Measurements from ENCODE around the gene CCSER2. TPM values are rescaled to one million over a fixed set of nuclear protein-coding genes. Genes with fewer than 3 reads are reported as not detected.
"Not testable (repeated sequence)": the region's sequence is repeated elsewhere in the genome, so short reads cannot be mapped to it uniquely, and the experiment has no call there.

The CCSER2 gene
- total RNA-seq, 1 donor: 113 TPM

- Histone ChIP-seq H3K4me3 (ENCODE audit: low read length) (no peak overlapping the region), H3K9me3 (ENCODE audit: low read depth, low read length) (no peaks in the 10 kb centered on the region), H3K4me1 (ENCODE audit: insufficient read depth, low read length) (no peaks in the 10 kb centered on the region), H3K27me3 (ENCODE audit: insufficient read depth, low read length) (no peaks in the 10 kb centered on the region)
These were observed 141.1 kb downstream of the CCSER2 start for GRCh38 chr10:84469470-84469869.

GRCh38 chr10:84473136-84473535 is 144.7 kb downstream of the CCSER2 start:
- no peaks in the 10 kb centered on the region for H3K4me1 ChIP-seq (ENCODE audit: insufficient read depth, low read length)
- no peaks in the 10 kb centered on the region for H3K9me3 ChIP-seq (ENCODE audit: low read depth, low read length)
- no peaks in the 10 kb centered on the region for H3K27me3 ChIP-seq (ENCODE audit: insufficient read depth, low read length)
- H3K4me3 ChIP-seq (ENCODE audit: low read length): no peak overlapping the region

- H3K4me1 ChIP-seq (ENCODE audit: insufficient read depth, low read length): no peaks in the 10 kb centered on the region
- no peaks in the 10 kb centered on the region for H3K27me3 ChIP-seq (ENCODE audit: insufficient read depth, low read length)
- H3K9me3 ChIP-seq (ENCODE audit: low read depth, low read length): no peaks in the 10 kb centered on the region
- no peak overlapping the region for H3K4me3 ChIP-seq (ENCODE audit: low read length)
These were observed 149.2 kb downstream of the CCSER2 start for GRCh38 chr10:84477398-84478128.

- no peak overlapping the region for H3K4me3 ChIP-seq (ENCODE audit: low read length)
- no peaks in the 10 kb centered on the region for H3K4me1 ChIP-seq (ENCODE audit: insufficient read depth, low read length)
These were observed 149.8 kb downstream of the CCSER2 start for GRCh38 chr10:84478151-84478550.

DNA sequence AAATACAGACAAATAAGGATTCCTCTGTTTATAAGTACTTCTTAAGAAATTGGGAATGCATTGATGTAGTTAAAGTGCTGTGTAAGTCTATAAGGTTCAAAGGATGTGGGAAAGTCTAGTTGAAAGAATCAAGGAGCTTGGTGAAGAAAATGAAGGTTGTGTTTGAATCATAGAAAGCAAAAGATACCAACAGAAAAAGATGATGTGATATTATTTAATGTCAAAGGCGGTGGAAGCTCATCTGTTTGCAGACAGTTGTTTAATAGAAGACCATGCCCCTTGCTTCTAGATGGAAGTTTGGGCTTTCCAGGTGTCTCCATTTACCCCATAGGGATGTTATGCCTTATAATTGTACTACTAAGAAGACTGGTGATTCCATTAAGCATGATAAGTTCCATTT is 150.3 kb downstream of the CCSER2 start:
- no peaks in the 10 kb centered on the region for H3K4me1 ChIP-seq (ENCODE audit: insufficient read depth, low read length)
- H3K4me3 ChIP-seq (ENCODE audit: low read length): no peak overlapping the region
- no peaks in the 10 kb centered on the region for H3K9me3 ChIP-seq (ENCODE audit: low read depth, low read length)
- H3K27me3 ChIP-seq (ENCODE audit: insufficient read depth, low read length): no peaks in the 10 kb centered on the region

More at GRCh38 chr10:84478151-84478550, 149.8 kb downstream of the CCSER2 start:
- Histone ChIP-seq H3K27me3 (ENCODE audit: insufficient read depth, low read length) (no peaks in the 10 kb centered on the region), H3K9me3 (ENCODE audit: low read depth, low read length) (no peaks in the 10 kb centered on the region)

DNA sequence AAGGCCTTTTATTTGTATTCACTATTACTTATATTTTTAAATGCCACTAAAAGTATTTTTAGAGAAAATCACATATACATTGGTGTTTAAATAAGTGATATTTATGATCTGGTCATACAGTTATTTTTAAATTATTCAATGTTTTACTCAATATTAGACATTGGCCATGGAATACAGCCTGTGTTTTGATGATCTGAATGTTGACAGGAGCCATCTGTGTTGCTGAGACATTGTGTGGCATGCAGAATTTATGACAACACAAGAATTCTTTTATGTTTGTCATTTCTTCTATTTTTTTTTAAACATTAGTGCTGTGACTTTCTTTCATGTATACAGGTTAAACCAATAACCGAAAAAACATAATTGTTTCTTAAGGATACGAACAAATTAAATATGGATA is 156.2 kb downstream of the CCSER2 start:
- H3K4me1 ChIP-seq (ENCODE audit: insufficient read depth, low read length): no peaks in the 10 kb centered on the region
- H3K27me3 ChIP-seq (ENCODE audit: insufficient read depth, low read length): no peaks in the 10 kb centered on the region
- H3K9me3 ChIP-seq (ENCODE audit: low read depth, low read length): no peaks in the 10 kb centered on the region
- no peak overlapping the region for H3K4me3 ChIP-seq (ENCODE audit: low read length)

- no peaks in the 10 kb centered on the region for H3K27me3 ChIP-seq (ENCODE audit: insufficient read depth, low read length)
- no peaks in the 10 kb centered on the region for H3K9me3 ChIP-seq (ENCODE audit: low read depth, low read length)
- peaks cover 10% of the 10 kb centered on the region for H3K4me1 ChIP-seq (ENCODE audit: insufficient read depth, low read length)
- H3K4me3 ChIP-seq (ENCODE audit: low read length): no peak overlapping the region
These were observed 165.0 kb downstream of the CCSER2 start for GRCh38 chr10:84493361-84493760.

DNA sequence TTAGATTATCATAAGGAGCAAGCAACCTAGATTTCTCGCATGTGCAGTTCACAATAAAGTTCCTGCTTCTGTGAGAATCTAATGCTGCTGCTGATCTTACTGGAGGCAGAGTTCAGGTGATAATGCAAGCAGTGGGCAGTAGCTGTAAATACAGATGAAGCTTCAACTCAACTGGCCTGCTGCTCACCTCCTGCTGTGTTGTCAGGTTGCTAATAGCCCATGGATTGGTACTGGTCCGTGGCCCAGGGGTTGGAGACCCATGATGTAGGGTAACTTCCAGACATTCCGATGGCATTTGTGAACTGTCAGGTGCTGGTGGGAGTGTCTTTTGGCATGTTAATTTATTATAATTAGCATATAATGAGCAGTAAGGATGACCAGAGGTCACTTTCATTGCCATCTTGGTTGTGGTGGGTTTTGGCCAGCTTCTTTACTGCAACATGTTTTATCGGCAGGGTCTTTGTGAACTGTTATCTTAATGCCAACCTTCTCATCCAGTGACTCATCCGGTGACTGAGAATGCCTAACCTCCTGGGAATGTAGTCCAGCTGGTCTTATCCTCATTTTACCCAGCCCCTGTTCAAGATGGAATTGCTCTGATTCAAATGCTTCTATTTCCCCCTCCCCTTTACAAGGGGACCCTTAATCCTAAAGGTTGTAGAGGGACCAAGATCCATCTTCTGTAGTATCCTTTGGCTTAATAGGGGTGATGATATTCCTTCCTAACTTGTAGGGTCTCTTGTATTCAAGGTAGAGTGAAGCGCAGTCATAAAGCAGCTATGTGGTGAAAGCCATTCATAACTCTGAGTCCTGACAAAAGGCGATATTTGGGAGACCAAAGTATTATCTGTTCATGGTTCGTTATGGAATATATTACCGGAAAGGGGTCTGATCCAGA is 165.8 kb downstream of the CCSER2 start:
- peaks cover 10% of the 10 kb centered on the region for H3K4me1 ChIP-seq (ENCODE audit: insufficient read depth, low read length)
- no peaks in the 10 kb centered on the region for H3K27me3 ChIP-seq (ENCODE audit: insufficient read depth, low read length)
- H3K9me3 ChIP-seq (ENCODE audit: low read depth, low read length): no peaks in the 10 kb centered on the region
- H3K4me3 ChIP-seq (ENCODE audit: low read length): no peak overlapping the region

DNA sequence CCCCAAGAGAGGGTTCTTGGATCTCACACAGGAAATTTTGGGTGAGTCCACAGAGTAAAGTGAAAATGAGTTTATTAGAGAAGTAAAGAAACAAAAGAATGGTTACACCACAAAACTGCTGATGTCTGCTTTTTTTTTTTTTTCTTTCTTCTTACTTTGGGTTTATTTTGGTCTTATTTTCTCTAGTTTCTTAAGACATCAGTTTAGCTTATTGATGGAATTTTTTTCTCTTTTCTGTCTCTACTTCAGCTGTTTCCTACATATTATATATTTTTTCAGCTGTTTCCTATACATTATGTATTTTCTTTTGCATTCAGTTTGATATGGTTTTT is 166.4 kb downstream of the CCSER2 start:
- no peak overlapping the region for H3K4me3 ChIP-seq (ENCODE audit: low read length)
- no peaks in the 10 kb centered on the region for H3K9me3 ChIP-seq (ENCODE audit: low read depth, low read length)
- H3K27me3 ChIP-seq (ENCODE audit: insufficient read depth, low read length): no peaks in the 10 kb centered on the region
- H3K4me1 ChIP-seq (ENCODE audit: insufficient read depth, low read length): peaks cover 10% of the 10 kb centered on the region

GRCh38 chr10:84497978-84498377 is 169.6 kb downstream of the CCSER2 start:
- H3K9me3 ChIP-seq (ENCODE audit: low read depth, low read length): no peaks in the 10 kb centered on the region
- no peaks in the 10 kb centered on the region for H3K27me3 ChIP-seq (ENCODE audit: insufficient read depth, low read length)
- no peak overlapping the region for H3K4me3 ChIP-seq (ENCODE audit: low read length)
- H3K4me1 ChIP-seq (ENCODE audit: insufficient read depth, low read length): peaks cover 10% of the 10 kb centered on the region

GRCh38 chr10:84499039-84499438 is 170.7 kb downstream of the CCSER2 start:
- not testable (repeated sequence) for H3K4me1 ChIP-seq (ENCODE audit: insufficient read depth, low read length); H3K4me3 ChIP-seq (ENCODE audit: low read length); H3K9me3 ChIP-seq (ENCODE audit: low read depth, low read length); H3K27me3 ChIP-seq (ENCODE audit: insufficient read depth, low read length)

GRCh38 chr10:84499846-84500245 is 171.5 kb downstream of the CCSER2 start:
- no peaks in the 10 kb centered on the region for H3K9me3 ChIP-seq (ENCODE audit: low read depth, low read length)
- H3K4me3 ChIP-seq (ENCODE audit: low read length): no peak overlapping the region
- no peaks in the 10 kb centered on the region for H3K4me1 ChIP-seq (ENCODE audit: insufficient read depth, low read length)
- H3K27me3 ChIP-seq (ENCODE audit: insufficient read depth, low read length): no peaks in the 10 kb centered on the region

GRCh38 chr10:84510121-84510520 is 181.7 kb downstream of the CCSER2 start:
- Histone ChIP-seq H3K4me1 (ENCODE audit: insufficient read depth, low read length) (no peaks in the 10 kb centered on the region), H3K27me3 (ENCODE audit: insufficient read depth, low read length) (no peaks in the 10 kb centered on the region), H3K4me3 (ENCODE audit: low read length) (no peak overlapping the region), H3K9me3 (ENCODE audit: low read depth, low read length) (no peaks in the 10 kb centered on the region)

DNA sequence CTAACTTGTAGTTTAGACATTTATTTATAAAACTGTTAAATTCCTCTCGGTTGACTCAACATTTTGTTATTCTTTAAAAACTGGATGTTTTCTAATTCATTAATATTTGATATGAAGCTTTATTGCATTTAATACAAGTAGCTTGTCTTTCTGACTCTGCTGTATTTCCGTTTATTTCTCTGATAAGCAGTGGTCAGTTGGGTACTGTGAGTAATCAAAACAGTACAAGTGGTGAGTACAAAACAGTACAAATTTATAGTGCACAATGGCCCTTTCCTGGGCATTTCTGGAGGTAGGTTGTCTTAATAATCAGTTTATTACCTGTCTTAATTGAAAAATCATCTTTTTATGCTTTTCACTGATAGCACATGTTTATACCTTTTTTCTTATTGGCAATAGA is 182.7 kb downstream of the CCSER2 start:
- H3K4me3 ChIP-seq (ENCODE audit: low read length): no peak overlapping the region
- H3K9me3 ChIP-seq (ENCODE audit: low read depth, low read length): no peaks in the 10 kb centered on the region
- H3K4me1 ChIP-seq (ENCODE audit: insufficient read depth, low read length): no peaks in the 10 kb centered on the region
- H3K27me3 ChIP-seq (ENCODE audit: insufficient read depth, low read length): no peaks in the 10 kb centered on the region

DNA sequence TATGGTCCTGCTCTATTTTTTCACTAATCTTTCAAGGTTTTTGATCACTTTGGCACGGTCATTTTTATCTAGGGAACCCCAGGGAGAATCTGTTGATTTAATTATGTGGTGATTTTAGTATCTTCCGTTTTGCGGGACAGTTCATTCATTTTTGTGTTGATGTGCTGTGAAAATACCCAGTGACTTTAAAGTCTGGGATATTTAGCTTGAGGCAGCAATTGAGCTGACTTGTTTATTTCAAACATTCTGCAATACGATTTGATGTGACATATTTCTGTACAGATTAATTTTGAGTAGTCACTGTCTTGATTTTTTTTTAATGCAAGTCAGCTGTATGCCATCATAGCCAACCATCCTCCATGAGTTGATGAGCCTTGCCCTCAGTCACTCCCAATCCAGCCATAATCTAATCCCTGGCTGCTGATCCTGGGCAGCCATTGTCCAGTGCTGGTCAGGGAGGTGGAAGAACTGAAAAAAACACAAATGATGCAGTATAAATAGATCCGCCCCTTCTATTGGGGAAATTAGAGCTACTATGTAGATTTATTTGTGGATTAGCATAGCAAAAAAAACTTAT is 183.4 kb downstream of the CCSER2 start:
- no peaks in the 10 kb centered on the region for H3K27me3 ChIP-seq (ENCODE audit: insufficient read depth, low read length)
- no peaks in the 10 kb centered on the region for H3K9me3 ChIP-seq (ENCODE audit: low read depth, low read length)
- H3K4me3 ChIP-seq (ENCODE audit: low read length): no peak overlapping the region
- H3K4me1 ChIP-seq (ENCODE audit: insufficient read depth, low read length): no peaks in the 10 kb centered on the region
